GM18517 (cell line): Measurements from ENCODE around the gene IRX5.

ENCODE experiments used
- ATAC-seq: cut with Tn5 transposase; IDR thresholded peaks from one replicate; pipeline ENCODE4 v1.9.1; 2021; ENCODE audit warnings: mild to moderate bottlenecking, moderate library complexity; ENCODE audit not compliant: unreplicated experiment

Gene IRX5

DNA sequence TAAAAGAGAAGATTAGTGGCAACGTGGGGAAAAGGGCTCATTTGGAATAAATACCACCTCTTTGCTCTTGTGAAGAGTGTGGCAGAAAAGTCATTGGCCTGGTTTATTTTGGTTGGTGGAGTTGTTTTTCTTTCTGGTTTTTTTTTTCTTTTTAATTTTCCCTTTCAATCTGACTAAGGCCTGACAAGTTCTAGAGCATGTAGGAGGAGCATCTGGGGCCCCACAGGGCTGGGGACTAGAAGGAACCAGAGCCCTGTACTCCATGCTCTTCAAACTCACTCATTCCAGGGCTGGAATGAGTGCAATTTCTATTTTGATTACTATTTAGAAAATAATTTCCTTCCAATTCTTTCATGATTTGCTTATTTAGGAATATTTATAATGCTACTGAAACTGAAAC is 13.3 kb downstream of the IRX5 start:
- no peak for ATAC-seq

DNA sequence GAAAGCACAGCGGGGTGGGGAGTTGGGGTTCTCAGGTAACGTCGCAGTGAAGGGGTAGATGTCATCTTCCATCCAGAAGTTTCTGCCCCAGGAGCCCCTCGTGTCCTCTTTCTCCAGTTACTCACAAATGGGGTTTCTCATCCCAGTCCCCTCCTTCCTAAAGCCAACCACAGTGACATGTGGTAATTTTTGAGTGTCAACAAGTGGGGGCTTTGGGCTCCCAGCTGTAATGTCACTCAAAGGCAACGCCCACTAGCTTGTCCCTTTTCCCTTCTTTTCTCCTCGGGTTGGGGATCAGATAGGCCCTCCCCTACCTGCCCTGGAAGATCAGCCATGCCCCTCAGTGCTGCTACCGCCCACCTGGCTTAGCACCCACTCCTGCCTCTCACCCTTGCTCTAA is 14.4 kb downstream of the IRX5 start:
- ATAC-seq = no peak

DNA sequence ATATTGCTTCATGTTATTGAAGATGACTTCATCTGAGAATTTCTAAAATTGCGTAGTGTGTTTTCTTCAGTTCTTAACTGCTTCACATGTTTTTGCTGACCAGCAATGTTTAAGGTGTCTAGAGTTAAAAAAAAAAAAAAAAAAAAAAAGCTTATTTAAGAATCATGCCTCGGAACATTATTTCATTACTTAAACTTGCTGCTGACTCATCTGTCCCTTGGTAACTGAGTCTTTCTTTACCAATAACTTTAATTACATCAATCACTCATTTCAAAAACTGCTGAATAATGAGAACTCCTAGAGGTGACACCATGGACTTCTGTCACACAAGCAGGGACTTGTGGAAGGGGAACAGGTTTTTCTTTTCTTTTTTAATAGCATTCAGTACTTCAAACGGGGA is 16.2 kb downstream of the IRX5 start:
- ATAC-seq = no peak

DNA sequence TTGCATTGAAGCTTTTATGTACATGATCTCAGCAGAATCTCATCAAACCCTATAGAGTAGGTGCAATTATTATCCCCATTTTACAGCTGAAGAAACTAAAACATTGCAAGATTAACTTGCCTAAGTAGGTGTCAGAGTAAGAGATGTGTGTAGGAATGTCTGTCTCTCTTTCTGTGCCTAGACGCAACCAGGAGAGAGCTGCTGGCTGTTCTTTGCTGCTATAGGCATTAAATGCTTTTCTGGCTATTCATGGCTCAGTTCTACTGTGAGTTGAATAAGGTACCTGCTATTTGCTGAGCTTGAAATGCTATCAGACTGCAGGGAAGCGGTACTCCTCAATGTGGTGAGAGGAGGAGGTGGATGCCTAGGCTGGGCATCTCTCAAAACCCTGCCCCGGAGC is 17.0 kb downstream of the IRX5 start:
- ATAC-seq = no peak

DNA sequence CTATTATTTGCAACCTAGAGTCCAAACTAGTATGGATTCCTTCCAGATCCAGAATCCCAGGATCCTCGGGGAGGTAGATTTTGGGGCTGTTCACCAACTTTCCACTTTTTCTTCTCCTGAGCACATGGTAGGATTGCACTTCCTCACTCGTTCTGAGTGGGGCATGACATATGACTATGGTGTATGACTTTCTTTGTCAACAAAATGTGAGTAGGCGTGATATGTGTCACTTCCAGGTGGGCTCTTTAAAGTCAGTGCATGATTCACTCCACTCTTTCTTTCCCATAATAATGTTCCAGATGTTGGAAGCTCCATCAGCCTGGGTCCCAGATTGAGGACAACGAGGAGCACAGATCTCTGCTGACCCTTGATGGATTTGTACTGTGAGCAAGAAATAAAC is 21.5 kb downstream of the IRX5 start:
- no peak for ATAC-seq

DNA sequence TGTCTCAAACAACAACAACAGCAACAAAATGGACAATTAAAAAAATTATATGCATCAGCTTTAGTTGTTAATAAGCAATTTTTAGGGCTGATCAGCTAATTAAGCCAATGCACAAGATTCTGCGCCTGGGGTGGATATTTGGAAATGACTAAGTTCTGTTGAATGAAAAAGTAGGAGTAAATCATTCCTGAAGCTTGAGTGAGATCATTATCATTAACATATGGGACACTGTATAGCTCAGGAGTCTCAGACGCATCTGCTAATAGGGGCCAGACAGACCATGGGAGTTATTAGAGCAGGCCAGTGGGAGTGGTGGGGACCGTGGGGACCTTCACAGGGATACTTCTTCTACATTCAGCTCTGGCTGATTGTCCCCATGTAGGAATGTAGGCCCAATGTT is 22.8 kb downstream of the IRX5 start:
- no peak for ATAC-seq

DNA sequence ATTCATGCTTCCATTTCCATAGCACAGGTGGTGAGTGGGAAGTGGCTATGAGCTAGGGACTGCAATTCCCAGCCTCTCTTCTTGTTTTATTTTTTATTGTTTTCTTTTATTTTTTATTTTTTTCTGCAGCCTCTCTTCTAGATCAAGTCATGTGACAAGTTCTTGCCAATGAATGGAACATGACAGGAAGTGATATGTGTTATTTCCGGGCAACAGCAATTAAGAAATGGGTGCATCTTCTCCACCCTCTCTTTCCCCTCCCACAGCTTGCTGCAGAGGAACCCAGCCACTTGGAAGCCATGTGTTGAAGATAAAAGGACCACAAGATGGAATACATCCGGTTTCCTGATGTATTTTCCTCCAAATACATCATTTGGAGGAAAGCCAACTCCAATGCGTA is 23.6 kb downstream of the IRX5 start:
- ATAC-seq = no peak

DNA sequence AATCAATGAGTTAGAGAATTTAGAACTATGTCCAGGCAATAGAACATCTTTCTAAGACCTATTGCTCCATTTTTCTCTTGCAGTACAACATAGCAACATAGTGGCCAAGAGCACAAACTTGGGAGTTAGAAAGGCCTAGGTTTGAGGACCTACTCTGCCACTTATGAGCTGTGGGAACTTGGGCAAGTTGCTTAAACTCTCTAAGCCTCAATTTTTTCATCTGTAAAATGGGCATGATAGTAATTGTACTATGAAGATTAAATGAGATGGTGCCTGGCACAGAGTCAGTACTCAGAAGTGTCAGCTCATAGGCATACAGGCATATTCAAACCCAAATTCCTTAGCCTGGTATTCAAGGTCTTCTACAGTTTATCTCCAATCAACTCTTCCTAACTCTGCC is 25.1 kb downstream of the IRX5 start:
- no peak for ATAC-seq

DNA sequence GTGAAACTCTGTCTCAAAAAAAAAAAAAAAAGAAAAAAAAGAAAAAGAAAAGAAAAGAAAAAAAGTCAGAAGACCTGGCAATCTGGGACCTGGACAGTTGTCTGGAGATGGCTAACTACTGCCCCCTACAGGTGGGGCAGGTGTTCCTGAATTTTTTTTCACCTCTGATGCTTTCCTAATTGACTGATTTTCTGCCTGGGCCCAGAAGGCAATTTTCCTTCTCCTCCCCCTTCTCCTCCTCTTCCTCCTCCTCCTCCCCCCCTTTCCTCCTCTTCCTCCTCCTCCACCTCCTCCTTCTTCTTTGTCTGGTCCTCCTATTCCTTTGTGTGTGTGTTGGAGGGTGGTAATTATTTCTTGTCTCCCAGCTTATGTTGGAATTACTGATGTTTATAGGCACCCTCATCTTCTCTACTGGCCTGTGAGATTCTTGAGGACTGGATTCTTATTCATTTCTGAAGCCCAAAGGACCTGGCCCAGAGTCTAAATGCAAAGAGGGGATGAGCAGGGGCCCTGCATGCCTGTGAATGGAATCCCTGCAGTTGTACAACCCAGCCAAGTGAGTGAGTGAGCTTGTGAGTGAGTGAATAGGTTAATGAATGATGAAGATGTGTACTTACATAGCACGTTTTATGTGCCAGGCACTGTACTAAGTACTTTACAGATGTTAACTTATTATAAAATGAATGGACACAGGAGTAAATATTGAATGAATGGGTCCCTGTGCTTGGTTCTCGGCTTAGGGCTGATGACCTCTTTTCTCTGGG is 26.9 kb downstream of the IRX5 start:
- ATAC-seq = no peak

DNA sequence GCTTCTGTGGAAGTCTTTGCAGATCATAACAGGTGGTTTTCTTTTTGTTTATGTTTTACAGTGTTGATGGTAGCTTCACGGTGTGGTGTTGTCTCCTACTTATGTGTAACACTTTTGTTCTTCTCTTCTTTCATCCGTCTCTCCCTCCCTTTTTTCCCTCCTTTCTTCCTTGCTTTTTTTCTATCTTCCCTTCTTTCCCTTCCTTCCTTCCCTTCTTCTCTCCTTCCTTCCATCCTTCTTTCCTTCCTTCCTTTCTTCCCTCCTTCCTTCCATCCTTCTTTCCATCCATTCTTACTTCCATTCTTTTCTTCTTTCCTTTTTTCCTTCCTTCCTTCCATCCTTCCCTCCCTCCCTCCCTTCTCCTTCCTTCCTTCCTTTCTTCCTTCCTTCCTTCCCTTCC is 31.4 kb downstream of the IRX5 start:
- ATAC-seq = no peak

DNA sequence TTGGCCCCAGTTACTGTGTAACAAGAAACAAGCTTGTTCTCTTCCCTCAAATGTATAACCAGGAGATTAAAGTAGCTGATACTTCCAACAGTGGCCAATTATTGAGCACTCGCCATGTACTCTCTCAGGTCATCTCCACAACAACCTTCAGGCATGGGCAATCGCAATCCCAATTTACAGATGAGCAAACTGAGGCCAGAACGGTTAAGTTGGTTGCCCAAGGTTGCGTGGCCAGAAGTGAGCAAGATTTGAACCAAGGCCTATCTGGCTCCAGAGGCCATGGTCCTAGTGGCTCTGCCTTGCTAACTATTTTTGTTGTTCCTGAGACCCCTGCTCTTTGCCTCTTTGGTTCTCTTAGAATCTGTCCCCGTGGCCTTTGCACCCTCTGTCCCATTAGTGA is 33.6 kb downstream of the IRX5 start:
- ATAC-seq = no peak

DNA sequence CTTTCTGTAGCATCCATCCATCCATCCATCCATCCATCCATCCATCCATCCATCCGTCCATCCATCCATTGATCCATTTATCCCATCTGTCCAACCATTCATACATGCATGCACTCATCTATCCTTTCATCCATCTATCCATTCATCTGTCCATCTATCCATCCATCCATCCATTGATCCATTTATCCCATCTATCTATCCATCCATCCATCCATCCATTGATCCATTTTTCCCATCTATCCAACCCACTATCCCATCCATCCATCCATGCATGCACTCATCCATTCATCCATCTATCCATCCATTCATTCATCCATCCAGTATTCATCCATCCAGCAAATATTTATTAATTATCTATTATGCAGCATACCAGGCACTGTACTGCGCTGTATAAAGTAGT is 34.8 kb downstream of the IRX5 start:
- no peak for ATAC-seq

DNA sequence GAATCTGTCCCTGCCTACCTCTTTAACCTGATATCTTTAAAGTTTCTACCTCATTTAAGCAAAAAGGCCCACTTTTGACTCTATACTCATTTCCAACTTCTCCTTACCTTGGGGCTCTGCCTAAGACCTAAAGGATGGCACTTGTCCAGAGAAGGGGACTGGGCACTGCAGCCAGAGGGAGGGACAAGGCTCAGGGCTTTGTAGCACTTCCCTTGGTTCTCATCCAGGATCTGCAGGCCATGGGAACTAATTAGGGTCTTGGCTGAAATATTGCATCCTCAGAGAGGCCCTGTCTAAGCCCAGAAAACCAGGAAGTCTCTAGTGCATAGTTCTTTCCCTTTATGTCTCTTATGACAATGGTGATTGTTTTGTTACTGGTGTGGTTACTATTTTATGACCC is 37.3 kb downstream of the IRX5 start:
- no peak for ATAC-seq

DNA sequence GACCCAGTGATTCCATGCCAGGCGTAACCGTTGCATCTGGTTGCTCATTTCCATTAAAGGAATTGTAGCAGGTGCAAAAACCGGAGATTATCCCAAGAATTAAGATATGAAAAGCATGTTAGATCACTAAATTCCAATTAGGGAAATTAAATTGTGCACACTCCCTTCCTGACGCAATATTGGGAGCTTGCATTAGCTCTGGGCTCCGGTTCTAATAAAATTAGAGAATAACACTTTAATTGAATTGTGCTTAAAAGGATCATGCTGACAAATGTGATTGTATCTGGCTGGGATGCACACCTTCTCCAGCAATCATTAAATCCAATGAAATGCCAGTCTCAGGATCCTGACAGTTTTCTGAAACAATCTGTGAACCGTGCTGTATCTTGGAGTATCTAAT is 38.1 kb downstream of the IRX5 start:
- ATAC-seq = no peak

DNA sequence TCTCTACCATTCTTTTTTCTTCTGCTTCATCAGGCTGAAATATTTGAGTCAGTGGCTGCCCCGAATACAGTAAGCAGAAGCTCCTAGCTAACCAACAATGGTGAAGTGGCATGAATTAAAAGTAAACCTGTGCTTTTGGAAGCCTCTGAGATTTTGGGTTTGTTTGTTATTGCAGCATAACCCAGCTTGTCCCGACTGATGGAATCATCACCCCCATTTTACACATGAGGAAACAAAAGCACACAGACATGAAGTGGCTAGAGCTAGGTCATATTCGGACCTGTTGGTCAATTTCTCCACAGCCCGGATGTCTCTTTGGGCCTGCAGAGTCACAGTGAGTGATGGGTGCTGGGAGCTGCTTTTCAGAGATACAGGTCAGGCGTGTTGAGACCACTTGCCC is 39.4 kb downstream of the IRX5 start:
- ATAC-seq = no peak

DNA sequence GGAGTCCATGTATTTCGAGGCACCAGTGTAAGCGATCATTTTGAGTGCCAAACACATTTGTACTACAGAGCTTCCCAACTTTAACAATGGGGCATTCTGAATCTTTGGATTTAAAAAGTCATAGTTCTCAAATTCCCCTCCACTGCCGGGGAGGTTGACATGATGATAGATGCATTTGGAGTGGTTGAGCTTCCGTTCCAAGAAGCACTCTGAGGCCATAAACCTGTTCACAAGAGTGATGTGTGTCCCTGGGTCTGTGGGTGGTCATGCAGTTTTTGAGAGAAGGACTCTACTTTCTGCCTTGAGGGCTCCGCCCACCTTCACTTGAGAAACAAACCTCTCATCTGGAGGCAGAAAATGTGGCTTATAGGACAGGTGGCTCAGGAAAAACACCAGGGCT is 43.7 kb downstream of the IRX5 start:
- ATAC-seq = no peak

DNA sequence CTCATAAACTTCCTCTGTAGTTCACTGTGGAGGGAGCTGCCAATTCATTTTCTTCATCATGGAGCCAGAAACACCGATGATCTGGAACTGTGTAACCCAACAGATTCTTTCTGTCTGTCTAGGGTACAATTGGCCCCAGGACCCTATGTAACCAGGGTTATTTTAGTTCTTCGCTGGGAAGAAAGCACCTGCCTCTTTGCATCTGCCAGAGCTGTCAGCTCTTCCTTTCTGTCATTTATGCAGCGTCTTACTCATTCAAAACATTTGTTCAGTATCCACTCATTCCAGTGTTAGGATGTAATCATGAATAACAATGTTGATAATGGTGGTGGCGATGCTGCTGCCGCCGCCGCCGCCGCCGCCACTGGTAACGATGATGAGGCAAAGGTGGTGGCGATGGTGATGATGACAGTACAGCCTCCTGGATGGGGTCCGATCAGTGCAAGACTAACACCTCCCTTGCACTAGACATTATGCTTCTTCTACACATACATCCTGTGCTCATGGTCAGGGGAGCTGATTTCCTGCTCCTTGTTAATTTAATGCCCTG is 46.1 kb downstream of the IRX5 start:
- no peak for ATAC-seq

DNA sequence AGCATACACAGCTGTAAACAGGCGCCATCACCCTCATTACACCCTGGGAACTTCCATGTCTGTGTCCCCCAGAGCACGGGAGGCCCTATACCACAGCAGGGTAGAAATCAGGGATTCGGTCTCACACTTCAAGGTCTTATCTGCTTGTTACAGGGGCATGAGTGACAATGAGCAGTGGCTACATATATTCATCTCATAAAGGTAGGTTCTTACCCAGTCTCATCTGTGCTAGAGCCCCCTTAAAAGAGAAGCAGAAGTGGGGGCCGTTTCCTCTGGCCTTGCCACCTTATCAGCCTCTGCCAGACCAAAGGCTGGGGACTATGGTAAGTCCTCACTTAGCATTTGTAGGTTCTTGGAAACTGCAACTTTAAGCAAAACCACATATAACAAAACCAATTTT is 46.5 kb downstream of the IRX5 start:
- no peak for ATAC-seq

DNA sequence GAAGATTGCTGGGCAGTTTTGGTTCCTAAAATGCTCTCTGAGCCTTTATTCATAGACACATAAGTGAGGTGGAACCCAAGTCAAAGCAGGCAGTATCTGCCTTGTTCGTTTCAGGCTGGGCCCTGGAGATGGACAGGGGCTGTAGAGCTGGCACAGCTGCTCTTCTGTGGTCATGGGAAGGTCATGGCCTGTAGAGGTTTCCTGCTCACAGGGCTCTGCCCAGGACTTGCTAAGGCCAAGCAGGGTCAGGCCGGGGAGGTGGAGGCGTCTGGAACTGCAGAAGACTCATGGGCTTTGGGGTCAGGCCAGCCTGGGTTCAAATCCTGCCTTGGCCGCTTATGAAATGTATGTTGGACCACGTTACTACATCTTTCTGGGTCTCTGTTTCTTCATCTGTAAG is 50.2 kb downstream of the IRX5 start:
- no peak for ATAC-seq
